HFF-Myc (cell line): ENCODE measurements around the gene NACA.
"Not testable (repeated sequence)": the region's sequence is repeated elsewhere in the genome, so short reads cannot be mapped to it uniquely, and the experiment has no call there.

Experiments
- DNase-seq: peaks from one replicate; pipeline ENCODE4 v3.0.0-alpha.2; 2011; ENCODE audit warnings: low read depth; ENCODE audit errors: extremely low read depth
- H3K4me3 ChIP-seq: replicated peaks from 2 replicates; pipeline ENCODE4 v1.5.1; 2011; ENCODE audit warnings: low read depth, mild to moderate bottlenecking, control low read depth, low read length
- TF ChIP-seq, protein P1 (sequence below): IDR thresholded peaks from 2 replicates; pipeline ENCODE4 v1.5.1; 2012; ENCODE audit warnings: mild to moderate bottlenecking, low read depth, low read length, control low read depth; ENCODE audit errors: missing control alignments

The NACA gene

DNA sequence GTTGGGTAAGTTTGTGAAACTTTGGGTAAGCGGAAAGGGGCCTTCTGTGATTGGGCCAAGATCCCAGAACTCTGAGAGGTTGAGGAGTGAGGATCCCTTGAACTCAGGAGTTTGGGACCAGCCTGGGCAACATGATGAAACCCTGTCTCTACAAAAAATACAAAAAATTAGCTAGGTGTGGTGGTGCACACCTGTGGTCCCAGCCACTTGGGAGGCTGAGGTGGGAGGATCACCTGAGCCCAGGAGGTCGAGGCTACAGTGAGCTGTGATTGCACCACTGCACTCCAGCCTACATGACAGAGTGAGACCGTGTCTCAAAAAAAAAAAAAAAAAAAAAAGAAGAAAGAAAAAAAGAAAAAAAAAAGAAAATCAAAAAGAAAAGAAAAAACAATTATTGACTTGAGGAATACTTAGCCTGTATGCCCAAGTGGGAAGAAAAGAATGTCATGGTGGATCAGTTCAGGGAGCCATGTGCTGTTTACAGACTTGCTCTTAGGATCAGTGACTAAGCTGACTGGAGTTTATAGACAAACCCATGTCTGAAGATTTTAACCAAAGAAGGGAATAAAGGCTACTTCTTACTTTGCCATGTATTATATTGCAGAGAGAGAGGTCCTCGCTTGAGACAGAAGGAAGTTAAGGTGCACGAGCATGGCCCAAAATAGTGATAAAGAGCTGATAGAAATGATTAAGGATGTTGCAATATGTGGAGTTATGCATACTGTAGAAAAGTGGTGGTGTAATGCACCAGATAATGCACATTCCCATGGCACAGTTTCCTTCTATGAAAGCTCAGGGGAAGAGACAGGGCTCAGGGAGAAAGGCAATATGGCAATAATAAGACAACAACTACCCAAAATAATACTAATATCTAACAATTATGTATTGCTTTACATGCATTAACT, 38.9 kb upstream of the NACA start:
- peak; percentile 20 for DNase-seq
- TF ChIP-seq, protein P1, sequence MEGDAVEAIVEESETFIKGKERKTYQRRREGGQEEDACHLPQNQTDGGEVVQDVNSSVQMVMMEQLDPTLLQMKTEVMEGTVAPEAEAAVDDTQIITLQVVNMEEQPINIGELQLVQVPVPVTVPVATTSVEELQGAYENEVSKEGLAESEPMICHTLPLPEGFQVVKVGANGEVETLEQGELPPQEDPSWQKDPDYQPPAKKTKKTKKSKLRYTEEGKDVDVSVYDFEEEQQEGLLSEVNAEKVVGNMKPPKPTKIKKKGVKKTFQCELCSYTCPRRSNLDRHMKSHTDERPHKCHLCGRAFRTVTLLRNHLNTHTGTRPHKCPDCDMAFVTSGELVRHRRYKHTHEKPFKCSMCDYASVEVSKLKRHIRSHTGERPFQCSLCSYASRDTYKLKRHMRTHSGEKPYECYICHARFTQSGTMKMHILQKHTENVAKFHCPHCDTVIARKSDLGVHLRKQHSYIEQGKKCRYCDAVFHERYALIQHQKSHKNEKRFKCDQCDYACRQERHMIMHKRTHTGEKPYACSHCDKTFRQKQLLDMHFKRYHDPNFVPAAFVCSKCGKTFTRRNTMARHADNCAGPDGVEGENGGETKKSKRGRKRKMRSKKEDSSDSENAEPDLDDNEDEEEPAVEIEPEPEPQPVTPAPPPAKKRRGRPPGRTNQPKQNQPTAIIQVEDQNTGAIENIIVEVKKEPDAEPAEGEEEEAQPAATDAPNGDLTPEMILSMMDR, result no peak
- no peak overlapping the region for H3K4me3 ChIP-seq

DNA sequence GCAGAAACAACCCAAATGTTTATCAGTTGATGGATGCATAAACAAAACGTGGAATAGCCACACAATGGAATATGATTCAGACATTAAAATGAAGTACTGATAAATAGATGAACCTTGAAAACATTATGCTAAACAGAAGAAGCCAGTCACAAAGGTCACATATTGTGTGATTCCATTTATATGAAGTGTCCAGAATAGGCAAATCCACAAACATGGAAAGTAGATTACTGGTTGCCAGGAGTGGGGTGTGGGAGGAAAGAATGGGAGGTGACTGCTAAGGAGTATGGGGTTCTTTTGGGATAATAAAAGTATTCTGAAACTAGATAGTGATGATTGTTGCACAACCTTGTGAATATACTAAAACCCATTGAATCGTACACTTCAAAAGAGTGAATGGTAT, 36.7 kb upstream of the NACA start:
- TF ChIP-seq, protein P1, result no peak
- no peak overlapping the region for H3K4me3 ChIP-seq
- DNase-seq, result no peak

DNA sequence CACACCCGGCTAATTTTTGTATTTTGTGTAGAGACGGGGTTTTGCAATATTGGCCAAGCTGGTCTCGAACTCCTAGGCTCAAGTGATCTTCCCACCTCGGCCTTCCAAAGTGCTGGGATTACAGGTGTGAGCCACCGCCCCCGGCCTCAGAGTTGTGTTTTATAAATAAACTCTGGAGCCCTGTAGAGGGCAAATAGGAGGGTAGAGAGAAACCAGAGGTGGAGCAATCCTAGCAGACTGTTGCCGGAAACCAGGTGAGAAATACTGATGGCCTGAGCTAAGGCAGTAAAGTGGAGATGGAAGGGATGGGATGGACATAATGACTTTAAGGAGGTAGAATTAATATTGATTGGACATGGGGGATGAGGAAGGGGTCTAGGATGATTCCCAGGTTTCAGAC, 35.4 kb upstream of the NACA start:
- no peak overlapping the region for H3K4me3 ChIP-seq
- TF ChIP-seq, protein P1, result no peak
- DNase-seq, result no peak

DNA sequence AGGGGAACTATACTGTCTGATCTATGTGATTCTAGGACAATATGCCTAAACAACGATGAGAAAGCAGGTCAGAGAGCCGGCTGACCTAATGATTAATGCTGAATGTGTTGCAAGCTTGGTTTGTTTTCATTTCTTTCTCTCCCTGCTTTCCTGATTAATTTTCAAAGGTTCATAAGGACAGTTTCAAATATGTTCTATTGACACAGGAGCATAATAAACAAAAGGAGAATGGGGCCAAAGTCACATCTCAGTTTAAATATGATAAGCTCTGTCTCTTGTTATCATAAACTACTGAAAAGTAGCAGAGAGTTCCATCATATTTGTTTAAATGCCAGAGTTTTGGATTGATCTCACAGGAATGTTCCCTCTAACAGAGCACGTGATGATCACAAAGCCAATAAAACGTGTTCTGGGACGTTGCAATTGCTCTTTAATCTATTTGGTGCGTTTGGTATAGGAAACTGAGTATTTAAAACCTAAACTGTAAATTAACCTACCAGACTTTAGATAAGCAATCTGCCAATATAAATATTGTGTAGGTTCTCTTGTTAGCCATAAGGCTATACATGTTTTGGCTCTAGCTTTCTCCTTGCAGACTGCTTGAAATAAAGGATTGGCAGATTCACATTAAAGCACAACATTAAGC, 34.3 kb upstream of the NACA start:
- DNase-seq, result no peak
- TF ChIP-seq, protein P1, result no peak
- H3K4me3 ChIP-seq, result no peak overlapping the region

DNA sequence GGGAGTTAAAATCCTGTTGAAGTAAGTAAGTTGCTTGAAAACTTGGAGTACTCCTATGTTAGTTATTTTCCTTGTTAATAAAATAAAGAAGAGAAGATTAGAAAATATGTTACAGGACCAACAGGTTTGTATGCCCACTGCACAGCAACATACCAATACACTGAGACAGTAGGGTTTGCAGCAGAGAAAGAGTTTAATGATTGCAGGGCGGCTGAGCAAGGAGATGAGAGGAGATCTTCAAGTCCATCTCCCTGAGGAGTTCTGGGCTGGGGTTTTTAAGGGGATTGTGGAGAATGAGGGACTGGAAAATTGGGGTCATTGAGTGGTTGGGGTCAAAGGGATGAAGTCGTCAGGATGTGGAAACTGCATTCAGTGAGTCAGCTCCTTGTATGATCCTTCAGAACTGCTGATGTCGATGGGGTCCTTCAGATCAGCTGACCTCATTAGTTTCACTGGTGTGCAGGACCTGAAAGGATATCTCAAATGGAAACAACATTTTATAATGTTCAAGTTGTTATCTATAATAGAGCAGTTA, 33.7 kb upstream of the NACA start:
- TF ChIP-seq, protein P1, result no peak
- no peak for DNase-seq
- no peak overlapping the region for H3K4me3 ChIP-seq

DNA sequence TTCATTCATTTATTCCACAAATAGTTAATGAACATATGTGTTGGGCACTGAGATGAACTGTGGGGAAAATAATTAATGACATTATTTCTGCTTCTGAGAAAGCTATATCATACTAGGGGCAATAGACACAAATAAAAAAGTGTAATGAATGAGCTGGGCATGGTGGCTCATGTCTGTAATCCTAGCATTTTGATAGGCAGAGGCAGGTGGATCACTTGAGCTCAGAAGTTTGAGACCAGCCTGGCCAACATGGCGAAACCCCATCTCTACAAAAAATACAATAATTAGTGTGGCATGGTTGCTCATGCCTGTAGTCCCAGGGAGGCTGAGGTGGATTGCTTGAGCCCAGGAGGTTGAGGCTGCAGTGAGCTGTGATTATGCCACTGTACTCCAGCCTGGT, 32.9 kb upstream of the NACA start:
- H3K4me3 ChIP-seq, DNase-seq: not testable (repeated sequence)

DNA sequence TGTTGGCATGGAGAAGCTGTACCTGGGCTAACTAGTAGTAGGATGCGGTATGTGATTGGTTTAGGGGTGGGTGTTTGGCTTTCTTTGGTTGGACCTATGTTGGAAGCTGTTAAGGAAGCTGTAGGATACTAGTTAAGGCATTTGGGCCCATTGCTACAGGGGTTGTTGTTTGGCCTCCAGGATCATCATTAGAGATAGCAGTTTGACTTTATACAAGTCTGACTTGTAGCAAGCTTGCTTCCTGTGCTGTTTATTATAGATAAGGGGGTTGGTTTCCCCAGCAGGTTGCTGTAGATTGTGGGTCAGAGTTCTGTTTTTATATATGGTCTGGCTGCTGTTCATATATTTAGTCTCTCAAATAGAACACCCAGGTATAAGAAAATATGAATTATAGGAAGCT, 28.5 kb upstream of the NACA start:
- no peak overlapping the region for H3K4me3 ChIP-seq
- DNase-seq, result no peak
- TF ChIP-seq, protein P1, result no peak
